Pericardium fibroblast (primary cell): ENCODE results near the gene TMEM86B. TPM values are rescaled to one million over a fixed set of nuclear protein-coding genes. Genes with fewer than 3 reads are reported as not detected.

ENCODE experiments used
- total RNA-seq: library from RNA; depleted of rRNA; stranded (reverse); fragments of >200 nt; gene quantifications from 2 replicates; pipeline ENCODE4 v1.2.3, GENCODE V29; 2015

The TMEM86B gene
- 0.51 and 0.93 TPM in 2 replicates for total RNA-seq

DNA sequence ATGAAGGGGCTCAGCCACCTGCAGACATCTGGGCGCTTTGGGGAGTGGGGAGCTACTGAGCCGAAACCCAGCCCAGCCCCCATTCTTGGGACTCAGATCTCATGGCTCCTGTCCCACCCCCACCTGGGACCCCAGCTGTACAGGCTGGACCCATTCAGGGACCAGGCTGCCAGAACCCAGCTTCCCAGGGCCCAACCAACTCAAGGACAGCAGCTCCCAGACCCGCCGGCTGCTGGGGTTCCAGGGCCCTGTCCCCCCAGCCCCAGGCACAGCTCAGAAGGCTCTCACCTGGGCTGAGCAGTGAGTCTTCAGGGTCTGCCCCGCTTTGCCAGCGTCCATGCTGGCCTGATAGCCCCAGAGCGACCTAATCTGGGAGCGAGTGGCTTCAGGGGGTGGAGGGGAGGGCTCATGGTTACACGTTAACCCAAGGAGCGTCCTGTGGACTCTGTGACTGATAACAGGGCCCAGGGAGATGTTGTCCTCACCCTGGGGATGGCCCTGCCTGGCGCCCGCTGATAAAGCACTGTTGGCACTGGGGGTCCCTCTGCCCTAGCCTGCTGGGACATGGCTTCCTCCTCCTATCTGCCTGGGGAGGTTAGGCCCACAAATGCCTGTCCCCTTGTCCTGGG, at the start of gene TMEM86B:
Gene TMEM86B (minus strand): TSS at position 361 of the 629 bp plus-strand sequence. CDS start 22 bp downstream, at position 339.

DNA sequence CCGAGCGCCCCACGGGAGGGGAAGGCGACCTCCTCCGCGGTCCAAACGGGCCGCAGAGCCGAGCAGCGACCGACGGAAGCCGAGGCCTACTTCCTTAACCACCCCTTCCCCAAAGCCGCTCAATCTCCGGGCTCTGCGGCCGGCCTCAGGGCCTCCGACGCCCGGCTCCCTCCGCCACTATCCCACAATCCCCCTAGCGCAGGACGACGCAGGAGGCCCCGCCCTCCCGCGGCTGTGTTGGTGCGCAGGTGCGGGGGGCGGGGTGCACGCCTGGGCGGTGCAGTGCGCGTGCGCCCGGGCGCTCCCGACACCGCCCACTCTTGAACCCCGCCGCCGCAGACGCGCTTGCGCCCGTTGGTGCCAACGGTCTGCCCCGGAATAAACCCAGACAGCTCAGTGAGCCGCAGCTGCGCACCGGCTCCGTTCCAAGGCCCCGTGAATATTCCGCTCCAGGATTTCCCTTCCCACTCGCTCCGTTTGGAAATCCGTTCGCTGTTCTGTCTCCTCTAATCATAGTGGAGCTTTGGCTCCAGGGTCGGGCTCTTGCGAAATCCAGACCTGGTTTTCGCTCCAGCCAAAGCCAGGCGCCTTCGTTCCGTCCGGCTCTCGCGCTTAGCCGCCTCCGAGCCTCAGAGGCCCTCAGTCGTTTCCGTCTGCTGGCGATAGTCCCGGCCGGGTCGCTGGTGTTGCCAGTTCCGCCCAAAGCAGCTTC, 30.4 kb upstream of the TMEM86B start, which contains the start of gene PPP6R1:
Gene PPP6R1 (minus strand): TSS at position 190 of the 712 bp plus-strand sequence. CDS start 11,914 bp downstream, outside the sequence.

DNA sequence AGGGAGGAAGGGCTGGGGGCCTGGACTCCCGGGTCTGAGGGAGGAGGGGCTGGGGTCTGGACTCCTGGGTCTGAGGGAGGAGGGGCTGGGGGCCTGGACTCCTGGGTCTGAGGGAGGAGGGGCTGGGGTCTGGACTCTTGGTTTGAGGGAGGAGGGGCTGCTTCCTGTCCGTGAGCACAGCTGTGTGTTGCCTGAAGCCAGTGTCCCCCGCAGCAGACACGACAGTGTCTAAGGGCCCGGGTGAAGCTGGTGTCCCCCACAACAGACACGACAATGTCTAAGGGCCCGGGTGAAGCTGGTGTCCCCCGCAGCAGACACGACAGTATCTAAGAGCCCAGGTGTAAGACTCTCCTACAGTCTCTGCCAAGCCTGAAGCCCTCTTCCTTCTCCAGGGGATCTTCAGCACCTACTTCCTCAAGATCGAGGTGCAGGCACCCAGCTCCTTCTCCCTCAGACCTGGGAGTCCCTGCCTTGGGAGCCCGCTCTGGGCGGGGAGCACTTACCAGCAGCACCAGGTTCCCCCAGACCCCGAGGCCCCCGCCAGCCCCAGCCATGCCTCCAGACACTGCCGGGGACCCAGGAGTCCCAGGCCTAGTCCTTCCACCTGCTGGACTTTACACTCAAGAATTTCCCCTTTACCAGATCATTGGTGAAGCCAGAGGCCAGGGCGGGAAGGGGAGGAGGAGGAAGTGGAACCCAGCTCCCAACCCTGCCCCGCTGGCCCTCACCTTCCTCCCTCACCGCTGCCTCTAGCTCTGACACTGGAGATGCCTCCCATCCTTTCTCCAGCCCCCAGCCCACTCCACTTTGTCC, 19.5 kb downstream of the TMEM86B start, which contains the start of gene PTPRH:
Gene PTPRH (minus strand): TSS at position 622 of the 813 bp plus-strand sequence. CDS start 68 bp downstream, at position 554.

DNA sequence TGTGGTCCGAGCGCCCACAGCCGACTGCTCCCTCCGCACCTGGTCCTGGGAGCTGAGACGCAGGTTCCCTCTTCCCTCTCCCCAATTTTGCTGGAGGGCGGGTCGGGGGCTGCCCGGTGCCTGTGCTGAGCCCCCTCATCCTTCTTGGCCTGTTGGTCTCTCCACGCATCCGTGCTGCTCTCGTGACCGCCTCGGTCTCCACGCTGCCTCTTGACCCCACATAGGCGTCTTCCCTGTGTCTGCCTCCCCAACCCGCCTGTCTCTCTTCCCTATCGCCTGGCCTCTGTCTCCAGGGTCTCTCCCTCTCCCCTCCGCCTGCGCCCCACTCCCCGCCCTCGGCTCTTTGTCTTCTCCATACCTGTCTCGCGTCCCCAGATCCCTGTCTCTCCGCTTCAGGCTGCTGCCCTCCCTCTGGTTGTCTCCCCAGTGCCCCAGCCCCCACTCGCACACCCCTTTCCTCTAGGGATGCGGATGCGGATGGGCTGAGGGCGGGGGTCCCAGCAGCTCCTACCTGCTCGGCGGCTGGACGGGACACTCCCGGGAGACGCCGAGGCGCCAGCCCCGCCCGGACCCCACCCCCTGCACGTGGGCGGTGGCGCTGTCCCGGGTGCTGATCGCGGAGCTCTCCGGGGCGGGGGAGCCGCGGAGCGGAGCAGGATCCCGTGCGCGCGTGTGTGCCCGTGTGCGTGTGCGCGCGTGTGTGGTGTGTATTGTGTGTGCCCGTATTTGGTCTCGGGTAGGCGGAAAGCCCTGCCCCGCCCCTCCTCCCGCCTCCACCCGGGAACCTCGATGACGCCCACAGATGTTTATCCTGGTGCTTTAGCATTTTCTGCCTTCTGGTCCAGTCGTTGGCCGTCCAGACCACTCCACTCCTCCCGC, 48.7 kb downstream of the TMEM86B start, which contains the start of gene SYT5:
Gene SYT5 (minus strand): TSS at position 684 of the 879 bp plus-strand sequence. CDS start 1,248 bp downstream, outside the sequence.

Other genes starting within 250 kb of the TMEM86B start
- not detected in 2 replicates for gene GP6, start 190.5 kb downstream of the TMEM86B start, total RNA-seq
- gene RDH13, start 165.6 kb downstream of the TMEM86B start, total RNA-seq, result 6.4 and 8.1 TPM in 2 replicates
- 0.60 and 2.5 TPM in 2 replicates for gene EPS8L1, start 152.9 kb downstream of the TMEM86B start, total RNA-seq
- 71.1 and 98.8 TPM in 2 replicates for gene PPP1R12C, start 111.1 kb downstream of the TMEM86B start, total RNA-seq
- gene TNNT1, start 79.6 kb downstream of the TMEM86B start, total RNA-seq, result 5.4 and 9.0 TPM in 2 replicates
- gene TNNI3, start 71.0 kb downstream of the TMEM86B start, total RNA-seq, result 0.58 TPM in 1 of 2 replicates, not detected in the other
- gene DNAAF3, start 62.1 kb downstream of the TMEM86B start, total RNA-seq, result 0.26 TPM in 1 of 2 replicates, not detected in the other
- 0.26 TPM in 1 of 2 replicates, not detected in the other for gene SYT5, start 48.5 kb downstream of the TMEM86B start, total RNA-seq
- 7.0 and 9.4 TPM in 2 replicates for gene PTPRH, start 19.3 kb downstream of the TMEM86B start, total RNA-seq
- gene PPP6R1, start 30.3 kb upstream of the TMEM86B start, total RNA-seq, result 30.5 and 31.7 TPM in 2 replicates
- gene HSPBP1, start 51.3 kb upstream of the TMEM86B start, total RNA-seq, result 26.7 and 37.5 TPM in 2 replicates
- gene BRSK1, start 55.2 kb upstream of the TMEM86B start, total RNA-seq, result 2.2 and 8.6 TPM in 2 replicates
- not detected in 2 replicates for gene TMEM150B, start 96.6 kb upstream of the TMEM86B start, total RNA-seq
- 6.4 and 6.5 TPM in 2 replicates for gene KMT5C, start 111.1 kb upstream of the TMEM86B start, total RNA-seq
- not detected in 2 replicates for gene COX6B2, start 126.0 kb upstream of the TMEM86B start, total RNA-seq
- not detected in 2 replicates for gene GARIN5B, start 134.5 kb upstream of the TMEM86B start, total RNA-seq
- gene IL11, start 141.7 kb upstream of the TMEM86B start, total RNA-seq, result 0.77 TPM in 1 of 2 replicates, not detected in the other
- 0.17 TPM in 1 of 2 replicates, not detected in the other for gene TMEM190, start 148.1 kb upstream of the TMEM86B start, total RNA-seq
- gene TMEM238, start 155.5 kb upstream of the TMEM86B start, total RNA-seq, result 0.23 and 0.60 TPM in 2 replicates
- 452 and 1,009 TPM in 2 replicates for gene RPL28, start 157.2 kb upstream of the TMEM86B start, total RNA-seq
- 42.2 and 50.1 TPM in 2 replicates for gene UBE2S, start 179.0 kb upstream of the TMEM86B start, total RNA-seq
- gene SHISA7, start 214.5 kb upstream of the TMEM86B start, total RNA-seq, result not detected in 2 replicates
- gene ISOC2, start 232.9 kb upstream of the TMEM86B start, total RNA-seq, result 86.5 and 89.5 TPM in 2 replicates
- not detected in 2 replicates for gene C19orf85, start 236.0 kb upstream of the TMEM86B start, total RNA-seq
- 1.9 and 4.2 TPM in 2 replicates for gene ZNF628, start 247.9 kb upstream of the TMEM86B start, total RNA-seq